HUES64 (cell line): ENCODE results near the gene ISG20L2.

Experiments
- H3K27ac ChIP-seq: 2 replicates; pipeline ENCODE4 v1.7.0; 2013; ENCODE audit warnings: low read depth, low read length, inconsistent platforms
- H3K27me3 ChIP-seq: 2 replicates; pipeline ENCODE4 v1.6.1; 2013; ENCODE audit warnings: mild to moderate bottlenecking, low read length; ENCODE audit not compliant: insufficient read depth
- H3K36me3 ChIP-seq: 2 replicates; pipeline ENCODE4 v1.6.1; 2013; ENCODE audit warnings: mild to moderate bottlenecking, low read length; ENCODE audit not compliant: insufficient read depth
- H3K4me1 ChIP-seq: 2 replicates; pipeline ENCODE4 v1.6.1; 2013; ENCODE audit warnings: mild to moderate bottlenecking, low read length, moderate library complexity; ENCODE audit not compliant: insufficient read depth
- H3K4me3 ChIP-seq: 2 replicates; pipeline ENCODE4 v1.5.1; 2013; ENCODE audit warnings: mild to moderate bottlenecking, low read length, moderate library complexity
- H3K9ac ChIP-seq: 2 replicates; pipeline ENCODE4 v1.6.1; 2013; ENCODE audit warnings: mild to moderate bottlenecking, low read depth, low read length
- H3K9me3 ChIP-seq: 2 replicates; pipeline ENCODE4 v1.6.1; 2013; ENCODE audit warnings: low read depth, low read length; ENCODE audit not compliant: insufficient read depth
- WGBS: fragments of 150-250, 120-280 bp; methylation state at CpG from one replicate; pipeline ENCODE4 v1.1.7; 2013; ENCODE audit warnings: missing lambda C conversion rate; 5-methylcytosine and 5-hydroxymethylcytosine counted together

The ISG20L2 gene

DNA sequence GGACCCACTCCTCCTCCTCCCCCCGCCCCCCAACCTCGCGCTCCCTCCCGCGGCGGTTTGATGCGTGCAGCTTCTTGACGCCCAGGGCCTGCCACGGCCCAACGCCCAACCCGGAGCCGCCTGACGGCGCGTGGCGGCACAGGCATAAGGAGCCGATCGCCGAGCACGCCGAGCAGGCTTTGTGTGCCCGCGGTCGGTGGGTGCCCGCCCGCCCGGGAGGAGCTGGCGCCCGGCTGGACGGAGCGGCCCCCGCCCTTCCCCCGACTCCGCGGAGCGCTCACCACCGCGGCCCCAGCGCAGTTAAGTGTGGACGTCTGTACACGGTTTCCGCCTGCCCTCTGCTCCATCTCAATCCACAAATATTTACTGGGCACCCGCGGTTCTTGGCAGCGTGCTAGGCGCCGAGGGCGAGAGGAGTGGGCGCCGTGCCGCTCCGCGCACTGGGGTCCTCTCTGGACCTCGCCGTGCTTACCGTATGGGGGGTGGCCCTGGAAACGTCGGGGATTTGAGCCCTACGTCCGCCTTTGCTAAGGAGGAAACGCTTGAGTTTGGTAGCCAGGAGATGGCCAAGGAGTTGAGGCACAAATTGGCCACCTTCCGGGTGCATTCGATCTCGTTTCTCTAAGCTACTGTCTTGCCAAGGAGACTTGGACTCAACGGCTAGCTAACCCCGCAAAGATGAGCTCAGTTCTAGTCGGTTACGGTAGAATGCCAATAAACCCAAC lies 23.4 kb upstream of the ISG20L2 start:
- peak overlapping the region; percentile 97 for H3K27ac ChIP-seq

DNA sequence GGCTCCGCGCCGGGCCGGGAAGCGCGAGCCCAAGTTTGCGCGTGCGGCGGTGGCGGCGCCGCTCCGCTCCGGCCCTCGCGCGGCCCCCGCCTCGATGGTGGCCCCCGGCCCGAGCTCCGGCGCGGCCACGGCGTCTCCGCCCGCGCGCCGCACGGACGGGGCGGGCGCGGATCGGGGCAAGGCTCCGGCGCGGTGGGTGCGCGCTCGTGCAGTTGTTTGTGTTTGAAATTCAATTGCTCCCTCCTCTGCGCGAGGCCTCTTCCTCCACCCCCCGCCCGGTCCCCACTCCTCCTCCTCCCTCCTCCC lies 22.8 kb upstream of the ISG20L2 start, which contains the start of gene HDGF:
Gene HDGF (minus strand): TSS at position 225 of the 306 bp plus-strand sequence. CDS start 246 bp downstream, outside the sequence.
- Histone ChIP-seq H3K27ac (peak within 1 kb of the TSS; percentile 97), H3K9me3 (no peaks in the 10 kb centered on the region), H3K27me3 (no peaks in the 10 kb centered on the region), H3K4me1 (peaks cover 34% of the 10 kb centered on the region), H3K4me3 (peak within 1 kb of the TSS; percentile 93), H3K9ac (peak within 1 kb of the TSS; percentile 96), H3K36me3 (no peaks in the 10 kb centered on the region; the same call in 1 of the 2 replicates)
- under 1% methylated on average over 47 of the region's 48 CpGs for WGBS

More for the DNA sequence above, 23.4 kb upstream of the ISG20L2 start:
- H3K27me3 ChIP-seq: no peaks in the 10 kb centered on the region
- H3K4me3 ChIP-seq: peak overlapping the region; percentile 93
- no peaks in the 10 kb centered on the region for H3K9me3 ChIP-seq
- WGBS: under 1% methylated on average over 68 of the region's 68 CpGs
- H3K9ac ChIP-seq: peak overlapping the region; percentile 96
- H3K4me1 ChIP-seq: peaks cover 33% of the 10 kb centered on the region
- no peaks in the 10 kb centered on the region; the same call in 1 of the 2 replicates for H3K36me3 ChIP-seq

DNA sequence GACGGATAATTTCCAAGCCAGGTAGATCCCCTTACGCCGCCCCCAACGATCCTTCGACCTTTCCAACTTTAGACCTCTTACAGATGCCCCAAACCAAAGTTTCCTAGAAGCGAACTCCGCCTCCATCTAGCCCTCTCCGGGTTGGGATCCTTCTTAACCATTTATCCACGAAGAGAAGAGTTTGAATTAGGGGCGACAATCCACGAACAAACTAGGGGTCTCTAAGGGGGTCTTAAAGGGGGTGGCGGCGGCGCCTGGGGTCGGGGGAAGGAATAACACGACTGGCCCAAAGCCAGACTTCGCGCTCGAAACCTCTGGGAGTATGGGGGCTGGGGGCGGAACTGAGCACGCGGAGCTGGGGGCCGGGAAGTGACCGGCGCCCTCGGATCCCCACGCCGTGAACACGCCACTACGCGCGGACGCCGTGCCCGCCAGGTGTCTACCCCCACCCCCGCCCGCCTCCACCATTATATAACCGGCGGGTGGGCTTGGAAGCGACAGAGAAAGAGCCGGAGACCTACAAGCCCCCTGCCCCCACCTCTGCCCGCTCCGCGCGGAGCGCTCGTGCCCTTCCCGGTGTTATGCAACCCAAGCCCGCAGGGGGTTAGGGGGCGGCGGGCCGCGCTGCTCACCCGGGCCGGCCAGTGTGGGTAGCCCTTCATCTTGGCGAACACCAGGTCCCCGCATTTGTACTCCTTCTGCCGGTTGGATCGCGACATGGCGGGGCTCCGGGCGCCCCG lies 22.3 kb upstream of the ISG20L2 start:
- no peaks in the 10 kb centered on the region for H3K27me3 ChIP-seq
- H3K9ac ChIP-seq: peak overlapping the region; percentile 95
- under 1% methylated on average over 64 of the region's 64 CpGs for WGBS
- H3K4me1 ChIP-seq: peaks cover 39% of the 10 kb centered on the region
- H3K4me3 ChIP-seq: peak overlapping the region; percentile 93
- no peaks in the 10 kb centered on the region; the same call in 1 of the 2 replicates for H3K36me3 ChIP-seq
- H3K9me3 ChIP-seq: no peaks in the 10 kb centered on the region
- H3K27ac ChIP-seq: peak overlapping the region; percentile 85

DNA sequence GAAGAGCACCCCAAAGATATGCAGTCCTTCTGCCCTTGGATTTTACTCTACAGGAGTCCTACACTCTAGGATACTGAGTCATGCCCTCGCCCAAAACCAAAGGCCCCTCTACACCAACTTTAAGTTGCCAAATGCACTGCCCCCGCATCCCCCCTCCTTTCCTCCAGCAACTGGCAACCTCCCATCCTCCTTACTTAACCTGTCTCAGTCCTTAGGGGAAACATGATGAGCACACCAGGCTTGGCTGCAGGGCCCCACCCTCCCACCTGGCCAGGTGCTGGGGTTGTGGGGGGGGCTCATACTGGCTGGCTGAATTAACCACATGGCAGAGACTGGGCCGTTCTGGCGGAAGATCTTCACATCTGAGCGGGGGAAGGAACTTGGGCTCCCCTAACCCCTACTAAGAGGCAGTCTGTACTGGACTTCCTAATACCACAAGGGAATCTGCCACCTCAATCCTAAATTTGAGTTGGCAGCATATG lies 21.7 kb upstream of the ISG20L2 start:
- WGBS: 9% methylated on average over 5 of the region's 5 CpGs
- Histone ChIP-seq H3K27me3 (no peaks in the 10 kb centered on the region), H3K9me3 (no peaks in the 10 kb centered on the region), H3K4me1 (peaks cover 45% of the 10 kb centered on the region), H3K9ac (peak overlapping the region; percentile 95), H3K36me3 (peaks cover 6% of the 10 kb centered on the region), H3K4me3 (peak overlapping the region; percentile 93), H3K27ac (peak overlapping the region; percentile 85)

DNA sequence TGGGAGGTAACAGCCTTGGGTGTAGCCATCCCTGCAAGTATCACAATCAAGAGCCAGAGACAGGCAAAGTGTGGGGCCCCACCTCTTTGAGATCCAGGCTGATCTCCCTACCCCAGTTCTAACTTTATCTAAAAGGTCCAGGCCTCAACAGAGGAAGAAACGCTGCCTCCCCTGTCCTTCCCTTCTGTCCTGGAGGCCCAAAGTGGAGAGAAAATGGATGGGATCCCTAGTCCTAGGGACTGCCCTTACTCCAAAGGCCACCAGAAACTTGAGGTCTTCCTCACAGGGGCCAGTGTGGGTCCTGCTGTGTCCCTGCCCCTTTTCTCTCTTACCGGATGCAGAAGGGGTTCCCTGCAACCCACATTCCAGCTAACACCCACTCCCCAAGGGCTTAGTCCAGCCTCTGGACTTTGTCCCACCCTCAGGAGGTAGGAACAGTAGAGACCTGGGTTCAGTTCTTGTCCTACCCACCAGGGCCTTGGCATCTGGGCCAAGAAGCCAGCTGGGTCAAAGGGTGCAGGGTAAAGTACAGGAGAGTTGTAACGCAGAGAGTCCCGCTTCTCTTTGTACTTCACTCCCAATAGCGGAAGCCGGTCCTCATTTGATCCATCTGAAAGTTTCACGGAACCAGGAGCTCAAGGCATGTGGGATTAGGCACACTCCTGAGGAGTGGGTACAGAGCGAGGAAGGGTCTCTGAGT lies 21.0 kb upstream of the ISG20L2 start:
- no peaks in the 10 kb centered on the region for H3K9me3 ChIP-seq
- H3K27ac ChIP-seq: no peak overlapping the region; the same call in 1 of the 2 replicates
- H3K9ac ChIP-seq: peak overlapping the region; percentile 95; the same call in 1 of the 2 replicates
- H3K27me3 ChIP-seq: no peaks in the 10 kb centered on the region
- WGBS: 80% methylated on average over 8 of the region's 8 CpGs
- peaks cover 48% of the 10 kb centered on the region for H3K4me1 ChIP-seq
- peak overlapping the region; percentile 93 for H3K4me3 ChIP-seq
- H3K36me3 ChIP-seq: peaks cover 13% of the 10 kb centered on the region

DNA sequence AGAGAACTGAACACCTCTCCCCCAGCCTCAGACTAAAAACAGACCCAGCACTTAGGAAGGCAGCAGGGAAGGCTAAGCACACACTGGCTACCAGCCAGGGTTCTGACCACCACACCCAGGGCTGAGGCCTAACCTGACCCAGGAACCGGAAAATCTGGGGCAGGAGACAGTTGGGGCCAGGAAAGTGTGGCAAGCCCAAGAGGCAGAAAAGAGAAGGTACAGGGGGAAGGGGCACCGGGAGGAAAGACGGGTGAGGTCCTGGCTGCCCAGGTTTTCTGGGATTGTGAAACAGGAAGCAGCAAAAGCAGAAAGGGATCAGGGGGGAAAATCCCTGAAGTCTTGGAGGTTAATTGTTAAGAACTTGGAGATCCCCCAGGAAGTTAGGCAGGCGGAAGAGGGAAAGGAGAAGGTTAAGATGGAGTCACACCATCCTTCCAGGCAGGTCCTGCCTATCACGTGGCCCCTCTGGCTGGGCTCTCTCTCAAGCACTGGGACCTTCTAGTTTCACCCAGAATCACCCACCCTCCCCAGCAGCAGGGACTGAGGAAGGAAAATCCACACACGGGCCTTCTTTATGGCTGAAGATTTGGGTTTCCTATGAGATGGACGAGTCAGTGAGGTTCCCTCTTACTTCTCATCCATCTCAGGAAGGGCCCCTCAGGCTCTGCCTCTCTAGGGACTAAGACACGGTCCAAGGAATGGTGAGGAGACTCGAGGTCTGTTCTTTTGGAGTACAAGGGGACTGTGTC lies 20.3 kb upstream of the ISG20L2 start:
- Histone ChIP-seq H3K9ac (peak overlapping the region; percentile 95; the same call in 1 of the 2 replicates), H3K4me3 (peak overlapping the region; percentile 93; the same call in 1 of the 2 replicates), H3K27me3 (no peaks in the 10 kb centered on the region), H3K36me3 (peaks cover 17% of the 10 kb centered on the region), H3K4me1 (peaks cover 48% of the 10 kb centered on the region), H3K9me3 (no peaks in the 10 kb centered on the region), H3K27ac (peak overlapping the region; percentile 100)
- WGBS: 65% methylated on average over 7 of the region's 9 CpGs

DNA sequence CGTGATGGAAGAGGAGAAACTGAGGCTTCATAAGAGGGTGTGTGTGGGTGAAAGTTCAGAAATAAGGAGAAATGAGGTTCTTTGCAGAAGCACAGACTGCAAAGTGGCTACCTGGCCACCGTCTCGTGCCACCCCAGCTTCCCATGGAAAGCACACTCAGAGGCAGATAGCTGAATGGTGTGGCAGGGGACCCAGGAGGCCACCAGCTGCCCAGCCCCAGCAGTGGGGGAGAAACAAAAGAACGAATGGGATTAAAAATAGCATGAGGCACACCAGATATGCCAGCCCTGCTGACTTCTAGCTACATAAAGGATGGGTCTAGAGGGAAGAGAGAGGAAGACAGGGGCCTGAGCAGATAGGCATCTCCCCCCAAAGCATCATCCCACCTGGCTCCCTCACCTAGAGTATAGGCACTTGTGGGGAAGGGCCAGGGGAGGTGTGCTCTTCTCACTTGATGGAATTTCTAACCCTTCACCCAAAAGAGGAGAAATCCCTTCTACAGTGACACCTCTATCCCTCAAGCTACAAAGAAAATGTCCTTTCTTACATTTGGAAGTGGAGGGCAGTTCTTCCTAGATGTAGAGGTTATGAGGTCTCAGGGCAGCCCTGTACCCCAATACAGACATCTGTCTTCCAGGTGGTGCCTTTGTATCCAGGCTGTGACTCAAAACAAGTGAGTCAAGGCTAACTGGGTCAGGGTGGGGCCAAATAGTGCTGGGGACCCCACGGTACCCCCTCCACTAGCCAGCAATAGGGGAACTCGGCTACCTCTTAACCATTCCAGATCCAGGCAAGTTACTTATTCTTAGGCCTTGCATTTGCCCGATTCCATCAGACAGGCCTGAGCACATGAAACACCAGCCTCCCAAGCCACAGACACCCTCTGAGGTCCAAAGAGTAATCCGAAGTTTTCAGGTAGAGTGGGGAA lies 19.4 kb upstream of the ISG20L2 start:
- no peaks in the 10 kb centered on the region for H3K27me3 ChIP-seq
- H3K4me3 ChIP-seq: peak overlapping the region; percentile 71
- H3K27ac ChIP-seq: peak overlapping the region; percentile 100
- 42% methylated on average over 7 of the region's 8 CpGs for WGBS
- no peaks in the 10 kb centered on the region for H3K9me3 ChIP-seq
- peaks cover 48% of the 10 kb centered on the region for H3K4me1 ChIP-seq
- H3K9ac ChIP-seq: peak overlapping the region; percentile 72
- peaks cover 25% of the 10 kb centered on the region for H3K36me3 ChIP-seq

DNA sequence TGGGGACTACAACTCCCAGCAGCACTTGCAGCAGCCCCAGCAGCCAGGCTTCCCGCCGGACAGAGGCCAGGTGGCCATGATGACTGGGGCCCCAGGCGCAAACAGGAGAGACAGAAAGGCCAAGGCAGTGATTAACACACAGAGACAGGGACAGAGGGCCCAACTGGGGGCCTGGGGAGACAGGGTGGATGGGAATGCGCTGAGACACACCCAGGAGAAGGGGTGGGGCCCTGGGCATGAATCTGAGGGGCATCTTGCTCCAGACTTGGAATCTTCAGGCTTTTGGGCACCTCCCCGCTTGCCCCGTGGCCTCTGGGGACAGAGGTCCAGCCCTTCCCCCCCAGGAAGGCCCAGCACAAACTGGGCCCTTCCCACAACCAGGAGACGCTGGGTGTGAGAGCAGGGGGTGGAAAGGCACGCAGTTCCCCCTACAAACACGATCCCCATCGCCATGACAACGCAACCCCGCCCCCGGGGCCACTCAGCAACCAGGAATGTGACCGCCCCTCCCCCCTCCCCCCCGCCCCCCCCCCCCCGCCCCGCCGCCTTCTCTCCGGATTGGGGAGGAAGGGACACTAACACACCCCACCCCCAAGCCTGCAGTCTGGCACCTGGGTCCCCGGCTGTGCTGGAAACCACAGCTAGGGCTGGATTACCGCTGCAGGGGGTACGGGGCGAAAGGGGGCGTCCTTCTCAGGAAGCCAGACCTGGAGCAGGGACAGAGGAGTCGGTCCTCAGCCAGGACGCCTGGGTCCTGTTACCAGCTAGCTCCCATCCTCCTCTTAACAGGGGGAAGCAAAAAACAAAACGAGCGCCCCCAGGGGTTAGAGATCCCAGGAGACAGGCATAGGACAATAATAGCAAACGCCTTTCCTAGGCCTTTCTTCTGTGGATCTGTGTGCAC lies 18.4 kb upstream of the ISG20L2 start:
- no peaks in the 10 kb centered on the region for H3K27me3 ChIP-seq
- H3K4me1 ChIP-seq: peaks cover 48% of the 10 kb centered on the region
- H3K9ac ChIP-seq: peak overlapping the region; percentile 99
- H3K4me3 ChIP-seq: peak overlapping the region; percentile 71
- H3K9me3 ChIP-seq: no peaks in the 10 kb centered on the region
- WGBS: under 1% methylated on average over 16 of the region's 29 CpGs
- H3K27ac ChIP-seq: peak overlapping the region; percentile 100
- peaks cover 35% of the 10 kb centered on the region for H3K36me3 ChIP-seq

DNA sequence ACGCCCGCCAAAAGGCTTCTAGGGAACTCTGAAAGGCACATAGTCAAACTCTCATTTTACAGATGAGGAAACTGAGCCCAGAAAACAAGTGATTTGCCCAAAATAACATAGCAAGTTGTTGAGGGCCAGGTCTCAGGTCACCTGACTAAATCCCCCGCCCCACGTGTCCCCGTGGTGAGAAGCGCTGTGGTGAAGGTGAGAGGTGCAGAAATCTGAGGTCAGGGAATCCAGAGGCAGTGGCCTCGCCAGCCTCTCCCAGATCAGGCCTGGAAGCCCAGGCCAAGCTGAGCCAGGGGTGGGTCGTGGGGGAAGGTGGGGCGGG lies 17.8 kb upstream of the ISG20L2 start:
- no peaks in the 10 kb centered on the region for H3K9me3 ChIP-seq
- no peaks in the 10 kb centered on the region for H3K27me3 ChIP-seq
- WGBS: 26% methylated on average over 9 of the region's 9 CpGs
- peak overlapping the region; percentile 100 for H3K27ac ChIP-seq
- H3K4me1 ChIP-seq: peaks cover 54% of the 10 kb centered on the region
- peak overlapping the region; percentile 45; the same call in 1 of the 2 replicates for H3K9ac ChIP-seq
- peak overlapping the region; percentile 71 for H3K4me3 ChIP-seq
- H3K36me3 ChIP-seq: peaks cover 40% of the 10 kb centered on the region
